NB4 (cell line): ENCODE data around the gene VAV2.

Experiments
- DNase-seq: peaks from one replicate; pipeline ENCODE4 v3.0.0; 2010; ENCODE audit warnings: low read depth
- H3K4me3 ChIP-seq: one replicate; pipeline ENCODE4 v1.5.1; 2011; ENCODE audit warnings: mild to moderate bottlenecking, low read depth, low read length, moderate library complexity
- MYC ChIP-seq: IDR thresholded peaks from 2 replicates; pipeline ENCODE4 v1.6.1; 2011; ENCODE audit warnings: low read depth, low read length
- POLR2A ChIP-seq: IDR thresholded peaks from 2 replicates; pipeline ENCODE4 v1.6.1; 2011; ENCODE audit warnings: mild to moderate bottlenecking; ENCODE audit not compliant: insufficient read length; ENCODE audit errors: extremely low read depth
- TF ChIP-seq, protein P1 (sequence below): IDR thresholded peaks from one replicate; pipeline ENCODE4 v1.5.1; 2012; ENCODE audit warnings: low read depth, low read length
- TF ChIP-seq, protein P2 (sequence below): IDR thresholded peaks from 2 replicates; pipeline ENCODE4 v1.6.1; 2011; ENCODE audit warnings: low read depth, low read length

VAV2 gene

DNA sequence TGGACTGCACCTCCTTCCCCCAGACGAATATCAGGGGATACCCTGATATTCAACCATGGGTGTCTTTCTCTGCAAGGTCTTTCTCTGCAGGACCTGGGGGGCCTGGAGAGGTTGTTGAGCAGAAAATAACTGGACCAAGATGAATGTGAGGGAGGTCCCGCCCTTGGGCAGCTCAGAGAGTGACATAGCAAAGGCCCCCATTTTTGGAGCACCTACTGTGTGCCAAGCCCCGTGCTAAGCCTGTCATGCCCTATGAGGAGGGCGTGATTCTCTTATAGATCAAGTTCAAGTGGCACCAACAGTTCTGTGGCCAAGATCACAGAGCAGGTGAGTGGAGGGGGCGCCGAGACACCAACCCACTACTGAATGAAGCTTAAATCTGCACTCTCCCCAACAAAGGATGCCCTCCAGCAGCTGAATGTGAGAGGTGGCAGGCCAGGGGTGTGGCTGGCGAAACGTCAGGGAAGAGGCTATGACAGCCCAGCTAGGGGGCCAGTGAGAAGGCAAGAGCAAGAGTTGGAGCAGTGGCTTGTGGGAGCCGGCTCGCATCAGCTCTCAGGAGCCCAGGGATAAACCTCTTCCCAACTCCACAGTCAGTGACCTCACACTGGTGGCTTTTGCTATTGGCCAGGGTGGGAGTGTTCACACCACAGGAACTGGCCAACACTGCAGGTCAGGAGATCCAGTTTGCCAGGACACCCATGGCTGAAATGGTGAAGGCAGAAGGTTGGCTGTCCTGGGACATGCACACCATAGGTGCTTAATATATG, 259.3 kb downstream of the VAV2 start:
- no peak overlapping the region for H3K4me3 ChIP-seq
- no peak for DNase-seq
- TF ChIP-seq, protein P1, sequence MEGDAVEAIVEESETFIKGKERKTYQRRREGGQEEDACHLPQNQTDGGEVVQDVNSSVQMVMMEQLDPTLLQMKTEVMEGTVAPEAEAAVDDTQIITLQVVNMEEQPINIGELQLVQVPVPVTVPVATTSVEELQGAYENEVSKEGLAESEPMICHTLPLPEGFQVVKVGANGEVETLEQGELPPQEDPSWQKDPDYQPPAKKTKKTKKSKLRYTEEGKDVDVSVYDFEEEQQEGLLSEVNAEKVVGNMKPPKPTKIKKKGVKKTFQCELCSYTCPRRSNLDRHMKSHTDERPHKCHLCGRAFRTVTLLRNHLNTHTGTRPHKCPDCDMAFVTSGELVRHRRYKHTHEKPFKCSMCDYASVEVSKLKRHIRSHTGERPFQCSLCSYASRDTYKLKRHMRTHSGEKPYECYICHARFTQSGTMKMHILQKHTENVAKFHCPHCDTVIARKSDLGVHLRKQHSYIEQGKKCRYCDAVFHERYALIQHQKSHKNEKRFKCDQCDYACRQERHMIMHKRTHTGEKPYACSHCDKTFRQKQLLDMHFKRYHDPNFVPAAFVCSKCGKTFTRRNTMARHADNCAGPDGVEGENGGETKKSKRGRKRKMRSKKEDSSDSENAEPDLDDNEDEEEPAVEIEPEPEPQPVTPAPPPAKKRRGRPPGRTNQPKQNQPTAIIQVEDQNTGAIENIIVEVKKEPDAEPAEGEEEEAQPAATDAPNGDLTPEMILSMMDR = no peak
- TF ChIP-seq MYC (no peak), POLR2A (no peak)
- TF ChIP-seq, protein P2, sequence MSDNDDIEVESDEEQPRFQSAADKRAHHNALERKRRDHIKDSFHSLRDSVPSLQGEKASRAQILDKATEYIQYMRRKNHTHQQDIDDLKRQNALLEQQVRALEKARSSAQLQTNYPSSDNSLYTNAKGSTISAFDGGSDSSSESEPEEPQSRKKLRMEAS = no peak

DNA sequence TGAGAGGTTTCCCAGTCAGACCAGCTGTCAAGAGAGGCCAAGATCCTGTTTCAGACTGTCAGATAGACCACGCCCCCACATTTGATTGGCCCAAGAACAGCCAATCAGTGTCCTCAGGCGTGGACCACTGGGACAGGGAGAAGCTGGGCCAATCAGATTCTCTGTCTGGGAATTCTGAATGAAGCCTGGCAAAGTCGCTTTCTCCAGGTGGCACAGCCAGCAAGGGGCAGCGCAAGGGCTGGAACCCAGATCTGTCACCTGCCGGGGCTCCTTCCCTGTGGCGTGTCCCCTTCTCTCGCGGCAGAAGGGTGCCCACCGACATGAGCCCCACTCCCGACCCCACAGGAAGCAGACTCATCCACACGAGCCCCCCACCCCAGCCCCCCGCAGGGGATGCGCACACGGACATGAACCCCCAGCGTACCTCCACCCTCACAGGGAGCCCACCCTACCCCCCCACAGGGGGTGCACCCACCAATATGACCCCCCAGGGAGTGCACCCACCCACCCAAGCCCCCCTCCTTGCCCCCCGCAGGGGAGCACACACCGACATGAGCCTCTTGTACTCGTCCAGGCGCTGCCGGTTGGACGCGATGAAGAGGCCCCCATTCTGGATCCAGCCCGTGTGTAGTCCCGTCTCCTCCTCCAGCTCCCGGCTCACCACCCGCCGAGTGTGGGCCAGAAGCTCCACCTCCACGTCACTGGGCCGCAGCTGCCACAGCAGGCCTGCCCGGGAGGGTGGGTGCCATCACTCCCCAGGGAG, 260.1 kb downstream of the VAV2 start:
- DNase-seq = peak; percentile 54
- TF ChIP-seq MYC (no peak), POLR2A (no peak)
- TF ChIP-seq, protein P1 = no peak
- TF ChIP-seq, protein P2 = no peak
- H3K4me3 ChIP-seq = no peak overlapping the region

DNA sequence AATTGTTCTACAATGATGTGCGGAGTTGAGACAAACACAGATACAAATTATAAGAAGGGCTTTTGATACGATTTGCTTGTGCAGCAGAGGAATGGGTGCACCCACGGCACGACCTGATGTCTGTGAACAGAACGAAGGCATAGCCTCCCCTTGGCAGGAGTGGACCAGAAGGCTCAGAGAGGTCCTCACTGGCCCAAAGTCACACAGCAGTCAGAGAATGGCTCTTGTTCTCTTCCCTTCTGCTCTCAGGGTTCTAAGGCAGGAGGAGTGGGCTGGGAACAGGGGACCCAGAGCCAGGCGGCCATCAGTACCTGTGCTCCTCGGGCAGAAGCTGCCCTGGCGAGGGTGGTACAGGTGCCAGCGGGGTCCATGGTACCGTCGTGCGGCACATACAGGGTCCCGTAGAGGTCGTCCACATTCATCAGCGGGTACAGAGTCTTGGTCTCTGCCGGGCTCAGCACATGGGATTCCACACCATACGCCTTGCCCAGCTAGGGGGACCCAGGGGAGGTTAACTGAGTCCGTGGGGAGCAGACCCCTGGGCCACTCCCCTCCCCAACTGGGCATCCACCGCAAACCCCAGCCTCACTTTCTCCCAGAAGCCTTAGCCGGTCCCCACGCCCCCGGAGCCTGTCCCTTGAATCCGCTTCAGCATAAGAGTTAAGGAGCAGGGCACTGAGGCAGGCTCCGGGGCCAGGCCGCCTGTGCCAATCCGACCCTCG, 261.0 kb downstream of the VAV2 start:
- no peak for DNase-seq
- TF ChIP-seq, protein P1 = no peak
- TF ChIP-seq, protein P2 = no peak
- TF ChIP-seq POLR2A (no peak), MYC (no peak)
- H3K4me3 ChIP-seq = no peak overlapping the region

DNA sequence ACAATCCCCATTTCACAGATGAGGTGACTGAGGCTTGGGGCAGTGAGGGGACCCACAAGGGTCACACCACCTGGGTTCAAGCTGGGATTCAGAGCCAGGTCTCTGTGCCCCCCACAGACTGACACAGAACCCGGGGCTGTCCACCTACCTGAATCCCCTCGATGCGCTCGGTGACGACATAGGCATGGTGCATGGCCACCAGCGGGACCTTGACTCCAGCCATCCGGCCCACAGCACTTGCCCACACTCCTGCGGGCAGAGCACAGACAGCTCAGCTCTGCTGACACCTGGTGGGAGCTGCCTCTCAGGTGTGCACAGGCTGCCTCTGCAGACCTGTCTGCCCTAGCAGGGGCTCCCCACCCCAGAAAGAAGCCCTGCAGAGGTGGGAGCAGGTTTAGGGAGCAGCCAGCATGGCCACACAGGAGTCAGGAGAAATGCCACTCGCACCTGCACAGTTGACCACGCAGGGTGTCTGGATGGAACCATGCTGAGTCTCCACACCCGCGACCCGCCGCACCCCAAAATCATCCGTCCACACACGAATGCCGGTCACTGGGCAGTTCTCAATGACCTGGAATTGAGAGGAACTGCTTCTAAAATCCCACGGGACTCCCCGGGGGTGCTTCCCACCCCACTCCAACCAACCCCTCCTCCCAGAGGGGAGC, 262.4 kb downstream of the VAV2 start:
- no peak for DNase-seq
- TF ChIP-seq POLR2A = no peak
- TF ChIP-seq, protein P1 = no peak
- no peak for TF ChIP-seq MYC
- TF ChIP-seq, protein P2 = no peak
- no peak overlapping the region for H3K4me3 ChIP-seq
